Measurements from ENCODE around the gene CLIC4. TPM values are rescaled to one million over a fixed set of nuclear protein-coding genes. Genes with fewer than 3 reads are reported as not detected.

The CLIC4 gene
- total RNA-seq, 1 donor from 2014 or later, result 164 TPM

GRCh38 chr1:24860841-24861240 lies 115.6 kb downstream of the CLIC4 start:
- TF ChIP-seq, protein P1, sequence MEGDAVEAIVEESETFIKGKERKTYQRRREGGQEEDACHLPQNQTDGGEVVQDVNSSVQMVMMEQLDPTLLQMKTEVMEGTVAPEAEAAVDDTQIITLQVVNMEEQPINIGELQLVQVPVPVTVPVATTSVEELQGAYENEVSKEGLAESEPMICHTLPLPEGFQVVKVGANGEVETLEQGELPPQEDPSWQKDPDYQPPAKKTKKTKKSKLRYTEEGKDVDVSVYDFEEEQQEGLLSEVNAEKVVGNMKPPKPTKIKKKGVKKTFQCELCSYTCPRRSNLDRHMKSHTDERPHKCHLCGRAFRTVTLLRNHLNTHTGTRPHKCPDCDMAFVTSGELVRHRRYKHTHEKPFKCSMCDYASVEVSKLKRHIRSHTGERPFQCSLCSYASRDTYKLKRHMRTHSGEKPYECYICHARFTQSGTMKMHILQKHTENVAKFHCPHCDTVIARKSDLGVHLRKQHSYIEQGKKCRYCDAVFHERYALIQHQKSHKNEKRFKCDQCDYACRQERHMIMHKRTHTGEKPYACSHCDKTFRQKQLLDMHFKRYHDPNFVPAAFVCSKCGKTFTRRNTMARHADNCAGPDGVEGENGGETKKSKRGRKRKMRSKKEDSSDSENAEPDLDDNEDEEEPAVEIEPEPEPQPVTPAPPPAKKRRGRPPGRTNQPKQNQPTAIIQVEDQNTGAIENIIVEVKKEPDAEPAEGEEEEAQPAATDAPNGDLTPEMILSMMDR (IDR thresholded peaks at IDR 0.05), result no peak
- no peak for TF ChIP-seq POLR2A (IDR thresholded peaks at IDR 0.05)
- no peak for TF ChIP-seq POLR2AphosphoS5 (IDR thresholded peaks at IDR 0.05; ENCODE audit: insufficient read depth in 1 of 2, low read depth in 1 of 2)
- Histone ChIP-seq H3K27ac (no peak overlapping the region), H3K9me3 (no peaks in the 10 kb centered on the region), H3K27me3 (no peaks in the 10 kb centered on the region), H3K36me3 (no peaks in the 10 kb centered on the region), H3K4me1 (no peaks in the 10 kb centered on the region), H3K4me3 (no peak overlapping the region)
- intact Hi-C loops (cut with DNase I), result no loop called here
- peak in 1 of 2 donors; percentile 60 for DNase-seq (ENCODE audit: extremely low spot score in 2 of 2)

- peak in 1 of 2 donors; percentile 47 for DNase-seq (ENCODE audit: extremely low spot score in 2 of 2)
- TF ChIP-seq POLR2AphosphoS5 (IDR thresholded peaks at IDR 0.05; ENCODE audit: insufficient read depth in 1 of 2, low read depth in 1 of 2) (no peak), POLR2A (IDR thresholded peaks at IDR 0.05) (no peak)
- TF ChIP-seq, protein P1 (IDR thresholded peaks at IDR 0.05), result no peak
- H3K9me3 ChIP-seq, result no peaks in the 10 kb centered on the region
- no peaks in the 10 kb centered on the region for H3K27me3 ChIP-seq
- H3K4me3 ChIP-seq, result no peak overlapping the region
- H3K27ac ChIP-seq, result no peak overlapping the region
- intact Hi-C loops (cut with DNase I), result no loop called here
- H3K4me1 ChIP-seq, result no peaks in the 10 kb centered on the region
- H3K36me3 ChIP-seq, result no peaks in the 10 kb centered on the region
Measured at GRCh38 chr1:24861821-24862727, 116.8 kb downstream of the CLIC4 start.

DNA sequence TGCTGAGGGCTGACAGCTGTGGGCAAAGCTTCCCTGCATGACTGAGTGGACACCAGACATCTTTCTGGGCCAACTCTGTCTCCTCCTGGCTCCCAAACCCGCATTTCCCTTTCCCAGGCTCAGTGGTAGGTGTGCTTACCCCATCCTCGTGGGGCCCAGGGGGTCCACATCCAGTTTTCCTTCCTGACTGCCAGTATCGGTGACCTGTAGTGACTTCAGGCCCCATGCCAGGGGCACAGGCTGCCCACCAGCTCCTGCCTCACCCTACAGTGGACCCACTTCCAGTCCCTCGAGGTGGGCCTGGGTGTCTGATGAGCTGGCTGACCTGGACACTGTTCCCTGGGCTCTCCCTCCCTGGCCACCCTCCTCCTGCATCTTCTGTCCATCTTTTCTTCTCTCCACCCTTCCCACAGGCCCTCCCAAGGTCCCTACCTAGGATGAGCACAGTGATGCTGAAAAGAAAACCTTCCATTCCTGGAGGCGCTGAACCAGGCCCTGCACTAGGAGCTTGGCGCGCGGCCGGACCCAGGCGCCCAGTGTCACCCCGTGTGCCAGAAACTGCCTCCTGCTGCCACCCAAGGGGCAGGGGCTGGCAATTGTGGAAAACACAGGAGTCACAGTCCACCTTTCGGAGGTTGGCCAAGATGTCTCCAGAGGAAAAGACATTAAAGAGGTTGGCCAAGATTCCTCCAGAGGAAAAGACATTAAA lies 117.7 kb downstream of the CLIC4 start:
- Histone ChIP-seq H3K4me3 (no peak overlapping the region), H3K36me3 (no peaks in the 10 kb centered on the region), H3K27me3 (no peaks in the 10 kb centered on the region), H3K4me1 (no peaks in the 10 kb centered on the region), H3K9me3 (no peaks in the 10 kb centered on the region), H3K27ac (no peak overlapping the region)
- peak in 1 of 2 donors; percentile 79 for DNase-seq (ENCODE audit: extremely low spot score in 2 of 2)
- intact Hi-C loops (cut with DNase I), result no loop called here
- TF ChIP-seq, protein P1 (IDR thresholded peaks at IDR 0.05), result no peak
- TF ChIP-seq POLR2AphosphoS5 (IDR thresholded peaks at IDR 0.05; ENCODE audit: insufficient read depth in 1 of 2, low read depth in 1 of 2), result no peak
- TF ChIP-seq POLR2A (IDR thresholded peaks at IDR 0.05), result no peak

- no peak overlapping the region for H3K4me3 ChIP-seq
- H3K27me3 ChIP-seq, result no peaks in the 10 kb centered on the region
- H3K4me1 ChIP-seq, result no peaks in the 10 kb centered on the region
- TF ChIP-seq, protein P1 (IDR thresholded peaks at IDR 0.05), result no peak
- TF ChIP-seq POLR2AphosphoS5 (IDR thresholded peaks at IDR 0.05; ENCODE audit: insufficient read depth in 1 of 2, low read depth in 1 of 2) (no peak), POLR2A (IDR thresholded peaks at IDR 0.05) (no peak)
- no peak overlapping the region for H3K27ac ChIP-seq
- no peaks in the 10 kb centered on the region for H3K36me3 ChIP-seq
- H3K9me3 ChIP-seq, result no peaks in the 10 kb centered on the region
- DNase-seq (ENCODE audit: extremely low spot score in 2 of 2), result no peak
- intact Hi-C loops (cut with DNase I), result no loop called here
Measured at GRCh38 chr1:24864370-24864777, 119.1 kb downstream of the CLIC4 start.
